ENCODE results near the gene TMEM37.
A peak's percentile ranks its signal among the peaks of the same experiment; 100 is the strongest.

TMEM37 gene

GRCh38 chr2:119461811-119462210, 30.2 kb downstream of the TMEM37 start:
- no peak for DNase-seq

GRCh38 chr2:119462574-119462973, 30.9 kb downstream of the TMEM37 start:
- no peak for DNase-seq

GRCh38 chr2:119463136-119463535, 31.5 kb downstream of the TMEM37 start:
- DNase-seq, result no peak

- no peak for DNase-seq
Measured at GRCh38 chr2:119463990-119464389, 32.3 kb downstream of the TMEM37 start.

- DNase-seq, result no peak
Measured at GRCh38 chr2:119464981-119465380, 33.3 kb downstream of the TMEM37 start.

GRCh38 chr2:119465687-119466086, 34.0 kb downstream of the TMEM37 start:
- no peak for DNase-seq

GRCh38 chr2:119466373-119466772, 34.7 kb downstream of the TMEM37 start:
- DNase-seq, result no peak

GRCh38 chr2:119468154-119468955, 36.7 kb downstream of the TMEM37 start:
- DNase-seq, result no peak

- no peak for DNase-seq
Measured at GRCh38 chr2:119469131-119469530, 37.5 kb downstream of the TMEM37 start.

- DNase-seq, result no peak
Measured at GRCh38 chr2:119469661-119470297, 38.1 kb downstream of the TMEM37 start.

- DNase-seq, result no peak
Measured at GRCh38 chr2:119472749-119473148, 41.1 kb downstream of the TMEM37 start.

GRCh38 chr2:119473621-119474370, 42.1 kb downstream of the TMEM37 start:
- no peak for DNase-seq

GRCh38 chr2:119474371-119475224, 42.9 kb downstream of the TMEM37 start:
- DNase-seq, result no peak

- no peak for DNase-seq
Measured at GRCh38 chr2:119475225-119475856, 43.7 kb downstream of the TMEM37 start.

GRCh38 chr2:119475857-119476244, 44.2 kb downstream of the TMEM37 start:
- no peak for DNase-seq

- peak; percentile 69 for DNase-seq
Measured at GRCh38 chr2:119476301-119477112, 44.9 kb downstream of the TMEM37 start.

- no peak for DNase-seq
Measured at GRCh38 chr2:119477113-119477505, 45.5 kb downstream of the TMEM37 start.

GRCh38 chr2:119478188-119478977, 46.7 kb downstream of the TMEM37 start:
- DNase-seq, result no peak

- no peak for DNase-seq
Measured at GRCh38 chr2:119478978-119479295, 47.3 kb downstream of the TMEM37 start.

- no peak for DNase-seq
Measured at GRCh38 chr2:119480184-119480583, 48.5 kb downstream of the TMEM37 start.

GRCh38 chr2:119480718-119481142, 49.1 kb downstream of the TMEM37 start:
- no peak for DNase-seq

Measured in suppressor macrophage treated with lipopolysaccharide for 4 hours (primary cell).